ENCODE measurements around the gene GALNTL6.
"Not testable (repeated sequence)": the region's sequence is repeated elsewhere in the genome, so short reads cannot be mapped to it uniquely, and the experiment has no call there.

The GALNTL6 gene

DNA sequence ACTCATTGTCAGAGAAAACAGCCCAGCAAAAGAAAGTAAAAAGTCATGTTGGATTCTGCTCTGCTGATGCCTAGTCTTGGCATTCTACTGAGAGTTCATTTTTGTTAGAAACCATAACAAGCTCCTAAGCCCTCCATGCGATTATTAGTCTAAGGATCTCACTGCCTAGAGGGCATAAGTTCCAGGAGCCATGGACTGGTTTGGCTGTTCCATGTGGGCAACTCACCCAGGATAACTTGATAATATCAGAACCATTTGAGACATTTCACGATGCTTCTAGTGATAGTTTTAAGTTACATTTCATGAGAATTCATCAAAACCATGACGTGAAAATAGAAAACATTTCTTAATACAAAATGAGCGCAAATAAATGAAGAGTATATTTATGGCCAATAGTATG, 978.6 kb downstream of the GALNTL6 start:
- Histone ChIP-seq H3K27me3 (ENCODE audit: control insufficient read depth, insufficient read depth, low read length) (no peaks in the 10 kb centered on the region), H3K36me3 (ENCODE audit: insufficient read depth, low read length) (no peaks in the 10 kb centered on the region), H3K4me2 (ENCODE audit: low read length) (no peak overlapping the region), H3K4me1 (ENCODE audit: control insufficient read depth, insufficient read depth, low read length) (no peaks in the 10 kb centered on the region), H3K9ac (ENCODE audit: low read depth, low read length) (no peak overlapping the region), H3K4me3 (ENCODE audit: low read length) (no peak overlapping the region), H3K9me3 (replicated peaks; ENCODE audit: low read length) (no peaks in the 10 kb centered on the region)

DNA sequence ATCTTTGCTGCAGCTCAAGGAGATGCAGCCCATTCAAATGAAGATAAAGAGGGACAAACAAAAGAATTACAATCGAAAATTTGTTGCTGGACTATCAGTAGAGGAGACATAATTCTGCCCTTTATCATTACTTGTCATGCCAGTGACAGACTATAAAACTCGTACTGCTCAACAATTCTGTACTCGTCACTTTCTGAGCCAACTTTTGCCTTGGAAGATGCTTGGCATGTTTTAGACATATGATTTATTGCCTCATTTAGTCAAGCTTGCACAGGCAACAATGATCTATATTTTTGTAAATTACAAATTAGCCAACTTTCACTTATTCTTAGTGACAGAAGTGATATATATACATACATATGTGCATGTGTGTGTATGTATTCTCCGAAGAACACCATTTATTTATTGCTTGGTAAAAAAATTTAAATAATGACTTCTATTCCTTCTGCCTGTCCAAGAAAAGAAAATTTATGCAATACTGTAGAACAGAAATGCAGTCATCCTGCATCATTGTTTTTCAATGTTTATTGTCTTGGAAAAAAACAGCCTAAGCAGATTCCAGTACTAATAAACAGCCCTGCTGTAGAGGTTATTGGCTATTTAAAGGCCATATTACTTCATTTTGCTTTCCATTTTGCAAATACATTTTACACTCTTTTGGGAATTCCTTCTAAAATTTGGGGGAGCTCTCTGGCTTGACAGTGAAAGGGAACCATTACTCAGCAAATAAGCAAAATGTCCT, 980.5 kb downstream of the GALNTL6 start:
- H3K27me3 ChIP-seq (ENCODE audit: control insufficient read depth, insufficient read depth, low read length): no peaks in the 10 kb centered on the region
- H3K36me3 ChIP-seq (ENCODE audit: insufficient read depth, low read length): no peaks in the 10 kb centered on the region
- H3K4me3 ChIP-seq (ENCODE audit: low read length): no peak overlapping the region
- no peak overlapping the region for H3K9ac ChIP-seq (ENCODE audit: low read depth, low read length)
- no peaks in the 10 kb centered on the region for H3K4me1 ChIP-seq (ENCODE audit: control insufficient read depth, insufficient read depth, low read length)
- H3K9me3 ChIP-seq (replicated peaks; ENCODE audit: low read length): no peaks in the 10 kb centered on the region
- H3K4me2 ChIP-seq (ENCODE audit: low read length): no peak overlapping the region

DNA sequence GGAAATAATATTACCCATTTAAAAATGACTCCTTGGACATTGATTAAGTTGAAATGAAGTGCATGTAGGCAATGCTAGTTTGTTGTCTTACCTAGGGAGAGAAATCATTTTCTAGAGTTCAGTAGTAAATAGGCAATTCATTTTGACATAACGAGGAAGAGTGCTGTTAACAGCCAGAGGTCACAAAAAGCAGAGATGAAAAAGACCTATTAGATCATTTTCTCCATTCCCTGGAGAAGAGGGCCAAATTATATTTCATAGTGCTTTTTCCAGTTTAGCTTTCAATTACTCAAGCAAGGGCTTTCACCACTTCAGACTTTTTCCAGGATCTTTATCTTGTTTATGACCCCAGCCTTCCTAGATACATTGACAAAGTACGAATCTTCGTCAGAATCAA, 981.1 kb downstream of the GALNTL6 start:
- Histone ChIP-seq H3K4me3 (ENCODE audit: low read length) (no peak overlapping the region), H3K36me3 (ENCODE audit: insufficient read depth, low read length) (no peaks in the 10 kb centered on the region), H3K9me3 (replicated peaks; ENCODE audit: low read length) (no peaks in the 10 kb centered on the region)

DNA sequence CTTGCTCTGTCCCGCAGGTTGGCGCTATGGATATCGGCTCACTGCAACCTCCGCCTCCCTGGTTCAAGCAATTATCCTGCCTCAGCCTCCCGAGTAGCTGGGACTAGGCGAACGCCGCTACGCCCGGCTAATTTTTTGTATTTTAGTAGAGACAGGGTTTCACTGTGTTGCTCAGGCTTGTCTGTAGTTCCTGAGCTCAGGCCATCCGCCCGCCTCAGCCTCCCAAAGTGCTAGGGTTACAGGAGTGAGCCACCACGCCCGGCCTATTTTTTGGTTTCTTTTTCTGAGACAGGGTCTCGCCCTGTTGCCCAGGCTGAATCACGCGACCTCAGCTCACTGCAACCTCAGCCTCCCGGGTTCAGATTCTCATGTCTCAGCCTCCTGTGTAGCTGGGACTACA, 984.1 kb downstream of the GALNTL6 start:
- H3K36me3 ChIP-seq (ENCODE audit: insufficient read depth, low read length); H3K27me3 ChIP-seq (ENCODE audit: control insufficient read depth, insufficient read depth, low read length); H3K4me2 ChIP-seq (ENCODE audit: low read length); H3K9me3 ChIP-seq (replicated peaks; ENCODE audit: low read length); H3K9ac ChIP-seq (ENCODE audit: low read depth, low read length); H3K4me3 ChIP-seq (ENCODE audit: low read length); H3K4me1 ChIP-seq (ENCODE audit: control insufficient read depth, insufficient read depth, low read length): not testable (repeated sequence)

More for the DNA sequence above, 981.1 kb downstream of the GALNTL6 start:
- Histone ChIP-seq H3K4me1 (ENCODE audit: control insufficient read depth, insufficient read depth, low read length) (no peaks in the 10 kb centered on the region), H3K27me3 (ENCODE audit: control insufficient read depth, insufficient read depth, low read length) (no peaks in the 10 kb centered on the region), H3K9ac (ENCODE audit: low read depth, low read length) (no peak overlapping the region), H3K4me2 (ENCODE audit: low read length) (no peak overlapping the region)

DNA sequence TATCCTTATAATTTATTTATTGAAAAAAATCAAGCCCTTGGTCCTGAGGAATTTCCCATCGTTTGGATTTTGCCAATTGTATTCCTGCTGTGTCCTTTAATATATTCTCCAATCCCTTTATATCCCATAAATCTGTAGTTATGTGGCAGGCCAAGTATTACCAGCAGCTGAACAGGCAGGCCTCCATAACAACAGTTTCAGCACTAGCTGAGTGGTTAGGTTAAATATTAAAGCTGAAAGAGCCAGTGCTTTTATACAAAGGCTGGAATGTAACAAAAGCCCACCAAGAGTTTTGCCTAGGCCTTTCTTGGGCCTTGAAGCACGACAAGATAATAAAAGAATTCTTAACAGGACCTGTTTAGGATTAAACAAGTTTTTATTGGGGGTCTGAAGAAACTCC, 988.8 kb downstream of the GALNTL6 start:
- Histone ChIP-seq H3K4me1 (ENCODE audit: control insufficient read depth, insufficient read depth, low read length) (no peaks in the 10 kb centered on the region), H3K4me3 (ENCODE audit: low read length) (no peak overlapping the region), H3K9me3 (replicated peaks; ENCODE audit: low read length) (no peaks in the 10 kb centered on the region), H3K9ac (ENCODE audit: low read depth, low read length) (no peak overlapping the region), H3K27me3 (ENCODE audit: control insufficient read depth, insufficient read depth, low read length) (no peaks in the 10 kb centered on the region), H3K36me3 (ENCODE audit: insufficient read depth, low read length) (no peaks in the 10 kb centered on the region), H3K4me2 (ENCODE audit: low read length) (no peak overlapping the region)

DNA sequence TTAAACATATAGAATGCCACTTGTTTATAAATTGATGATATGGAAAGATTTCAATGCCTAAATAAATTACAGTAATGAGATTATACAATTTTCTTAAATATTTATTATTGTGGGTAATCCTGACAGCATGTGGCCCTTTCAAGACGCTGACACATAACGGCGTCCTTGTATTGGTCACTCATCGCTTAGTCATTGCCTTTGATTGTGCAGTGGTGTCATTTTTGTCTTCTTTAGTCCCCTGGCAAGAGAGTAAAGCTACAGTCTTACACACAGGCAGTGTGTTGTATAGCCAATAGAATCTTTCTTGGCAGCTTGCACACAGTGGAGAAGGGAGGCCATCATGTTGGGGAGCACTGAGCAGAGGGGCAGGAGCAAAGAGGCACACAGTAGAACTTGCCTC, 993.6 kb downstream of the GALNTL6 start:
- Histone ChIP-seq H3K9me3 (replicated peaks; ENCODE audit: low read length) (no peaks in the 10 kb centered on the region), H3K36me3 (ENCODE audit: insufficient read depth, low read length) (no peaks in the 10 kb centered on the region), H3K27me3 (ENCODE audit: control insufficient read depth, insufficient read depth, low read length) (peaks cover 6% of the 10 kb centered on the region), H3K4me3 (ENCODE audit: low read length) (no peak overlapping the region), H3K9ac (ENCODE audit: low read depth, low read length) (no peak overlapping the region), H3K4me1 (ENCODE audit: control insufficient read depth, insufficient read depth, low read length) (no peaks in the 10 kb centered on the region), H3K4me2 (ENCODE audit: low read length) (no peak overlapping the region)

DNA sequence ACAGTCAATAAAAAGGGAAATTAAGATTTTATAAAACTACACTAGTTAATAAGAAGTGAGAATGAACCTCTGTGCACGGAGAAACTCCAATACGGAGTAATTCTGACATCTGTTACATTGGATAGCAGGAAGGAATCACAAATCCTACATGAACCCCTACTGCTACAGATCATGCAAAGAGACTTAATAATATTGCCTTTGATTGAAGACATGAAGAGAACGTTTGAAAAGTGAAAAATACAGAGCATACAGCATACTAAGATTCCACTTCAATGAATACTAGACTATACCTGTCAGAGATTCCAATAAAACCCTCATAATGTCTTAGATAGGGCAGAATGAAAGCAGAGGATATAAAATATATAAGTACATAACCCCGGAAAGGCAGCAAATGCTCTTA, 995.0 kb downstream of the GALNTL6 start:
- H3K4me1 ChIP-seq (ENCODE audit: control insufficient read depth, insufficient read depth, low read length): no peaks in the 10 kb centered on the region
- H3K9ac ChIP-seq (ENCODE audit: low read depth, low read length): no peak overlapping the region
- H3K9me3 ChIP-seq (replicated peaks; ENCODE audit: low read length): no peaks in the 10 kb centered on the region
- peaks cover 11% of the 10 kb centered on the region for H3K27me3 ChIP-seq (ENCODE audit: control insufficient read depth, insufficient read depth, low read length)
- H3K4me2 ChIP-seq (ENCODE audit: low read length): no peak overlapping the region
- no peaks in the 10 kb centered on the region for H3K36me3 ChIP-seq (ENCODE audit: insufficient read depth, low read length)
- H3K4me3 ChIP-seq (ENCODE audit: low read length): no peak overlapping the region

DNA sequence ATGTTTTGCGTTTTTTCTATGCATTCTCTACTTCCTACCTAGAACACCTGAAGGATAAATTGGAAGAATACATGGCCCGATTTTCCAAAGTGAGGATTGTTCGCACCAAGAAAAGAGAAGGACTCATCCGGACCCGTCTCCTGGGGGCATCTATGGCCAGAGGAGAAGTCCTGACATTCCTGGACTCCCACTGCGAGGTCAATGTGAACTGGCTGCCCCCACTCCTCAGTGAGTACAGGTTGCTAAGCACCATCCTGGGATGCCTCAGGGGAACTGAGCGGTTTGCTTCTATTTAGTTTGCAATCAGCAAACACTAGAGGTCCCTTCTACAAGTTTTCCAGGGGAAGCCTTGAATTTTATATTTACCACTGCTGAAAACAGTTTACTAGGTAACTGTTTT, 996.1 kb downstream of the GALNTL6 start:
- H3K27me3 ChIP-seq (ENCODE audit: control insufficient read depth, insufficient read depth, low read length): peaks cover 11% of the 10 kb centered on the region
- H3K4me3 ChIP-seq (ENCODE audit: low read length): no peak overlapping the region
- H3K36me3 ChIP-seq (ENCODE audit: insufficient read depth, low read length): no peaks in the 10 kb centered on the region
- no peak overlapping the region for H3K4me2 ChIP-seq (ENCODE audit: low read length)
- H3K9ac ChIP-seq (ENCODE audit: low read depth, low read length): no peak overlapping the region
- H3K9me3 ChIP-seq (replicated peaks; ENCODE audit: low read length): no peaks in the 10 kb centered on the region
- no peaks in the 10 kb centered on the region for H3K4me1 ChIP-seq (ENCODE audit: control insufficient read depth, insufficient read depth, low read length)

DNA sequence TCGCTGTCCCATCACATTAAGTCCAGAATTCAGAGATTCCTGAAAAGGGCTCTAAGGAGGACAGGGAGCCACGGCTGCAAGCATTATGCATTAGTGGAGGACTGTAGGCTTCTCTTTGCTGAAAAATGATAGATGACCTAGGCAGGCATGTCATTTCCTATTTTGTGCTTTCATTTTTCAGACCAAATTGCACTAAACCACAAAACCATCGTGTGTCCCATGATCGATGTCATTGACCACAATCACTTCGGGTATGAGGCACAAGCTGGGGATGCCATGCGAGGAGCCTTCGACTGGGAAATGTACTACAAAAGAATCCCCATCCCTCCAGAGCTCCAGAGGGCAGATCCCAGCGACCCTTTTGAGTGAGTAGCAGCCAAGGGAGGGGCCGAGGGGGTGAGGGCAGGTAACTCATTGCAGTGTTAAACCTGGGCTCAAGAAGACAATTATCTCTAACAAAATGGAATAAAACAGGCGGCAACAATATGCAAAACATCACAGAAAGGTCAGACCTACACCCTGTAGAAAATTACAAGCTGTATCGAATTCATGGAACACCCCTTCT, 1000.2 kb downstream of the GALNTL6 start:
- Histone ChIP-seq H3K27me3 (ENCODE audit: control insufficient read depth, insufficient read depth, low read length) (peaks cover 11% of the 10 kb centered on the region), H3K4me1 (ENCODE audit: control insufficient read depth, insufficient read depth, low read length) (no peaks in the 10 kb centered on the region), H3K36me3 (ENCODE audit: insufficient read depth, low read length) (no peaks in the 10 kb centered on the region), H3K4me2 (ENCODE audit: low read length) (no peak overlapping the region), H3K9ac (ENCODE audit: low read depth, low read length) (no peak overlapping the region), H3K9me3 (replicated peaks; ENCODE audit: low read length) (no peaks in the 10 kb centered on the region), H3K4me3 (ENCODE audit: low read length) (no peak overlapping the region)

DNA sequence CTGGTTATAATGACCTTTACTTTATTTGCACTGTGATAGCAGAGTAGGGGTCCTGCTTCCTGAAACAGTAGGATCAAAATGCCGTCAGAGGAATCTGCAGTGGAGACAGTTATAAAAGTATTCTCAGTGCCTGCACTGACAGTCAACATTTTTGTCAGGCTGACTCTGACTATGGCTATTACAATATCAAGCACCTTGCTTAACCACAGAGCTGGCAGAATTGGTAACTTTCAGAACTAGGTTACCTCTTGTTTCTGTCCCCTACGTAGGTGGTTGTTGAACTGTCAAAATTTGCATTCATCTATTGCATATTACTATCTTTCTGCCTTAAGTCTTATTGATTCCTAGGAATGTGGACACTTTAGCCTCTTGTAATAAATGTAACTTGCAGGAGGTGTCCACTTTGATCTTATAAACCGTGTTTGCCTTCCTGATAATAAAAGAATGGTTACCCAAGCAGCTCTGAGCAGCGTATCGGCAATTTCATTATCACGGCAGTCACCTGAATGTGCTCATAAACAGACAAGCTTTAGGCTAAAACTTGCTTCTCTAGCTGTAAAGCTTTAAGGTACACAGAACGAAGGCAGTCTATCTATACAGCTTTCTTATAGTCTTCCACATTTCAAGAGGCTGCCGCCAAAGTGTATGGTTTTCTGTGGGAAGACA, 1002.4 kb downstream of the GALNTL6 start:
- H3K9ac ChIP-seq (ENCODE audit: low read depth, low read length): no peak overlapping the region
- H3K27me3 ChIP-seq (ENCODE audit: control insufficient read depth, insufficient read depth, low read length): peaks cover 11% of the 10 kb centered on the region
- no peak overlapping the region for H3K4me2 ChIP-seq (ENCODE audit: low read length)
- H3K4me1 ChIP-seq (ENCODE audit: control insufficient read depth, insufficient read depth, low read length): no peaks in the 10 kb centered on the region
- no peaks in the 10 kb centered on the region for H3K9me3 ChIP-seq (replicated peaks; ENCODE audit: low read length)
- H3K4me3 ChIP-seq (ENCODE audit: low read length): no peak overlapping the region
- H3K36me3 ChIP-seq (ENCODE audit: insufficient read depth, low read length): no peaks in the 10 kb centered on the region

DNA sequence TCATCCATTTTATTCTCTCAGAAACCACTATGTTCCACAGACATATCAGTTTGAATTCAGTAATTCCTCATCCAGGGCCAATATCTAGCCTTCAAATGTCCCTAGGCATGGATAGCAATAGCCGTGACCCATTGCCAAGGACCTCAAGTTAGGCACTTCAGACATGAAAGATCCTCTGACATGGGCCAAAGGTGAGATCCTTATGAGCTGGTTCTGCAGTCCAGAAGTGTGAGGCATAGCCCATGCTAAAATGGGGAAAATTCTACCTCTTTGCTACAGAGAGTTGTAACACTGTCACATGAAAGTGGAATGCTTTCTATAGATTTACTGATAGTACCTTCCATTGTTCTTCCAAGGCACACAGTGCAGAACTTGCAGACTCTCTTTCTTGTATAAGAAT, 1005.7 kb downstream of the GALNTL6 start:
- no peaks in the 10 kb centered on the region for H3K36me3 ChIP-seq (ENCODE audit: insufficient read depth, low read length)
- no peaks in the 10 kb centered on the region for H3K9me3 ChIP-seq (replicated peaks; ENCODE audit: low read length)
- no peaks in the 10 kb centered on the region for H3K4me1 ChIP-seq (ENCODE audit: control insufficient read depth, insufficient read depth, low read length)
- H3K9ac ChIP-seq (ENCODE audit: low read depth, low read length): no peak overlapping the region
- H3K4me2 ChIP-seq (ENCODE audit: low read length): no peak overlapping the region
- H3K27me3 ChIP-seq (ENCODE audit: control insufficient read depth, insufficient read depth, low read length): peaks cover 10% of the 10 kb centered on the region
- H3K4me3 ChIP-seq (ENCODE audit: low read length): no peak overlapping the region

DNA sequence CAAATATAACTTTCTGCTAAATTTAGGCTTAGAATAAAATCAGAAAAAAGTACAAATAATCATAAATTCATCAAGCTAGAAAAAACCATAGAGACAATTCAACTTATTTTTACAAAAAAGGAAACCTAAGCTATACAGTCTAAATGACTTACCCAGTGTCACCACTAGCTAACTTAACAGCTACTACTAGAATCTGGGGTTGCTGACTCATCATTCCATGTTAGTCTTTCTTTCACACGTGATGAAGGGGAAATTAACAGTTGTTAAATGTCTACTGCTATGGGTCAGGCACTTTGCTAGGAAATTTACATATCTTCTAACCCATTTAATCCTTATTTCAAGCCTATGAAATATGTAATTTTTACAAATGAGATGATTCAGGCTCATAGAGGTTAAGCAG, 1006.1 kb downstream of the GALNTL6 start:
- H3K36me3 ChIP-seq (ENCODE audit: insufficient read depth, low read length): no peaks in the 10 kb centered on the region
- H3K4me2 ChIP-seq (ENCODE audit: low read length): no peak overlapping the region
- peaks cover 10% of the 10 kb centered on the region for H3K27me3 ChIP-seq (ENCODE audit: control insufficient read depth, insufficient read depth, low read length)
- no peak overlapping the region for H3K4me3 ChIP-seq (ENCODE audit: low read length)
- H3K9me3 ChIP-seq (replicated peaks; ENCODE audit: low read length): no peaks in the 10 kb centered on the region
- H3K4me1 ChIP-seq (ENCODE audit: control insufficient read depth, insufficient read depth, low read length): no peaks in the 10 kb centered on the region
- H3K9ac ChIP-seq (ENCODE audit: low read depth, low read length): no peak overlapping the region

All from skeletal muscle satellite cell (primary cell).